K562 (cell line): Measurements from ENCODE around the gene CACNA1C. TPM values are rescaled to one million over a fixed set of nuclear protein-coding genes. Genes with fewer than 3 reads are reported as not detected.

Experiments
- ATAC-seq: fragments of 200-7000 bp; cut with Tn5 transposase; 3 replicates; pipeline ENCODE4 v1.9.1; 2020; ENCODE audit warnings: moderate library complexity
- BruUV-seq: library from RNA; stranded (reverse); fragments of 400-500 nt; replicated peaks from 2 replicates; lab custom pipeline; 2021; lab: Mats Ljungman, UMichigan
- CTCF ChIA-PET: fragments of 300-600 bp; formaldehyde crosslinking; extraction: SDS; loops from one replicate; lab custom pipeline; 2021; ENCODE audit warnings: low intra/inter-chr PET ratio; lab: Yijun Ruan, JAX
- POLR2A ChIA-PET: fragments of 300-600, 350-650 bp; sonication (Branson Sonifier 250); formaldehyde crosslinking; extraction: SDS; loops from one replicate; lab custom pipeline; 2021; ENCODE audit warnings: antibody characterized with exemption, inconsistent platforms; lab: Yijun Ruan, JAX
- DNase-seq, 4 experiments: peaks; one replicate each; pipeline versions ENCODE4 v3.0.0 to v3.0.0-alpha.2; 2011 to 2018; ENCODE audit warnings: low spot score in 3 of 4, mixed read lengths in 3 of 4; ENCODE audit errors: extremely low read depth in 1 of 4
- FAIRE-seq: peaks from 2 replicates; lab custom pipeline; 2011; peaks lifted over from hg19 to GRCh38; lab: Jason Lieb, UNC
- H2AFZ ChIP-seq: 2 replicates; pipeline ENCODE4 v1.6.0; 2011; ENCODE audit warnings: low read depth, low read length, control low read depth, inconsistent platforms
- H3K27ac ChIP-seq: fragments of 200-600 bp; 3 replicates; pipeline ENCODE4 v1.8.0; 2011; ENCODE audit warnings: low read depth, mild to moderate bottlenecking, control low read depth, inconsistent platforms, low read length, moderate library complexity, mixed read lengths; ENCODE audit errors: extremely low read depth
- H3K27me3 ChIP-seq, 2 experiments: fragments of 300-600 bp in 1 of 2; 2 replicates in 1 of 2; 3 replicates in 1 of 2; pipeline versions ENCODE4 v1.6.0 to v1.8.0; 2011; ENCODE audit warnings: inconsistent platforms in 2 of 2, low read length in 2 of 2, mild to moderate bottlenecking in 1 of 2, mixed read lengths in 1 of 2, moderate library complexity in 1 of 2; ENCODE audit not compliant: control insufficient read depth in 2 of 2, insufficient read depth in 2 of 2
- H3K36me3 ChIP-seq: fragments of 300-600 bp; 3 replicates; pipeline ENCODE4 v1.8.0; 2011; ENCODE audit warnings: mild to moderate bottlenecking, low read length, inconsistent platforms; ENCODE audit not compliant: control insufficient read depth, insufficient read depth
- H3K4me1 ChIP-seq, 2 experiments: fragments of 200-600 bp in 1 of 2; replicated peaks in 1 of 2; 2 replicates in 1 of 2; 3 replicates in 1 of 2; pipeline versions ENCODE4 v1.5.1 to v1.8.0; 2011; ENCODE audit warnings: inconsistent platforms in 2 of 2, low read length in 2 of 2, mild to moderate bottlenecking in 1 of 2, mixed read lengths in 1 of 2, moderate library complexity in 1 of 2; ENCODE audit not compliant: control insufficient read depth in 2 of 2, insufficient read depth in 2 of 2
- H3K4me2 ChIP-seq: 2 replicates; pipeline ENCODE4 v1.6.1; 2011; ENCODE audit warnings: low read length, control low read depth, inconsistent platforms, mixed read lengths; ENCODE audit not compliant: insufficient read depth
- H3K4me3 ChIP-seq: fragments of 200-600 bp; sonication (generic), shearing (Covaris generic); 2 replicates; pipeline ENCODE4 v1.5.1; 2016; ENCODE audit warnings: control low read depth, inconsistent platforms
- H3K79me2 ChIP-seq: fragments of 200-600 bp; 3 replicates; pipeline ENCODE4 v1.8.0; 2011; ENCODE audit warnings: low read length, inconsistent platforms; ENCODE audit not compliant: control insufficient read depth, insufficient read depth
- H3K9ac ChIP-seq, 2 experiments: 2 replicates each; pipeline versions ENCODE4 v1.6.0 to v1.6.1; 2011; ENCODE audit warnings: low read depth in 2 of 2, low read length in 2 of 2, control low read depth in 1 of 2, inconsistent platforms in 1 of 2, mild to moderate bottlenecking in 1 of 2, mixed read lengths in 1 of 2; ENCODE audit not compliant: insufficient read depth in 1 of 2
- H3K9me1 ChIP-seq: one replicate; pipeline ENCODE4 v1.6.0; 2011; ENCODE audit warnings: inconsistent platforms, mild to moderate bottlenecking, low read length, moderate library complexity; ENCODE audit not compliant: control insufficient read depth, insufficient read depth
- H3K9me3 ChIP-seq: replicated peaks from 2 replicates; pipeline ENCODE4 v1.5.1; 2011; ENCODE audit warnings: low read depth, low read length, inconsistent platforms; ENCODE audit not compliant: control insufficient read depth, insufficient read depth
- H4K20me1 ChIP-seq: replicated peaks from 2 replicates; pipeline ENCODE4 v1.6.1; 2011; ENCODE audit warnings: low read length, inconsistent platforms, mixed read lengths; ENCODE audit not compliant: control insufficient read depth, insufficient read depth
- CEBPB ChIP-seq: fragments of 450-650 bp; IDR thresholded peaks from 2 replicates; pipeline ENCODE4 v1.6.1; 2016; ENCODE audit warnings: missing genetic modification characterization, missing compliant biosample characterization
- KDM2B ChIP-seq: fragments of 250-450 bp; sonication (Bioruptor Pico); IDR thresholded peaks from 2 replicates; pipeline ENCODE4 v1.8.0; 2021; ENCODE audit warnings: mild to moderate bottlenecking, moderate library complexity
- PURB ChIP-seq: sonication (generic); formaldehyde crosslinking; IDR thresholded peaks from 2 replicates; pipeline ENCODE4 v1.9.0; 2021; ENCODE audit warnings: low read depth, mild to moderate bottlenecking, missing genetic modification reagents
- SMARCC2 ChIP-seq: fragments of 450-650 bp; IDR thresholded peaks from 2 replicates; pipeline ENCODE4 v1.6.1; 2017; ENCODE audit warnings: antibody characterized with exemption, moderate library complexity, mild to moderate bottlenecking, low read depth
- SNRNP70 ChIP-seq: fragments of 200-400 bp; formaldehyde crosslinking; optimal IDR thresholded peaks from 2 replicates; pipeline ENCODE3; 2017; ENCODE audit warnings: low read depth, low read length
- SPI1 ChIP-seq: IDR thresholded peaks from 2 replicates; pipeline ENCODE4 v1.6.1; 2011; ENCODE audit warnings: low read depth, low read length, control low read depth, borderline replicate concordance
- SRF ChIP-seq, 2 experiments: fragments of 250-450, 450-650 bp in 1 of 2; sonication (Bioruptor Pico) in 1 of 2; sonication (generic) in 1 of 2; formaldehyde crosslinking; IDR thresholded peaks; 2 replicates each; pipeline versions ENCODE4 v1.5.0 to v1.5.1; 2020 to 2022; ENCODE audit warnings: mild to moderate bottlenecking in 1 of 2, missing genetic modification reagents in 1 of 2
- ZC3H8 ChIP-seq: fragments of 450-650 bp; IDR thresholded peaks from 2 replicates; pipeline ENCODE4 v1.6.1; 2017
- ZNF592 ChIP-seq: fragments of 450-650 bp; IDR thresholded peaks from 2 replicates; pipeline ENCODE4 v1.6.1; 2017; ENCODE audit warnings: antibody characterized with exemption, mild to moderate bottlenecking
- ZNF785 ChIP-seq: fragments of 250-450 bp; sonication (Bioruptor Pico); IDR thresholded peaks from 2 replicates; pipeline ENCODE4 v1.4.0; 2020; ENCODE audit warnings: mild to moderate bottlenecking
- WGBS: fragments of 100-300 bp; shearing (Covaris generic); methylation state at CpG from one replicate; pipeline ENCODE4 v1.1.6; 2016; ENCODE audit warnings: low coverage, mixed read lengths; ENCODE audit not compliant: insufficient coverage; ENCODE audit errors: missing lambda C conversion rate; 5-methylcytosine and 5-hydroxymethylcytosine counted together
- in situ Hi-C: fragments of 300-500 bp; cut with MboI; formaldehyde crosslinking; loops from 4 replicates; pipeline ENCODE4 v1.15.0; 2018; ENCODE audit warnings: inconsistent platforms, mixed read lengths
- intact Hi-C: fragments of 100-400 bp; cut with micrococcal nuclease; formaldehyde crosslinking; loops from 2 replicates; pipeline ENCODE4 v1.14.2; 2022
- polyA plus RNA-seq, 8 experiments: library from polyadenylated mRNA; depleted of rRNA in 4 of 8; stranded (reverse) in 5 of 8; unstranded in 3 of 8; fragments of >200 nt; fragmentation: Nextera tagmentation in 2 of 8; fragmentation: Illumina TruSeq in 1 of 8; extraction: Ambion mirVana in 2 of 8; extraction: Trizol in 1 of 8; gene quantifications; 2 replicates each; pipeline versions ENCODE4 v1.2.1 to v1.2.3, GENCODE V29; 2011 to 2014; ENCODE audit warnings: inconsistent platforms in 1 of 8, missing spikeins in 1 of 8
- total RNA-seq, 7 experiments: library from RNA; depleted of rRNA in 6 of 7; stranded (reverse); fragments of >200 nt in 6 of 7; fragmentation: Illumina TruSeq in 2 of 7; extraction: Trizol in 2 of 7; gene quantifications; 2 replicates each; pipeline versions ENCODE4 v1.2.1 to v1.2.3, GENCODE V29; 2011 to 2021; ENCODE audit warnings: low replicate concordance in 1 of 7
- TF ChIP-seq, protein P1 (sequence below): fragments of 250-450 bp; sonication (Bioruptor Pico); IDR thresholded peaks from 2 replicates; pipeline ENCODE4 v1.9.0; 2021; ENCODE audit warnings: mild to moderate bottlenecking
- TF ChIP-seq, protein P2 (sequence below): fragments of 450-650 bp; IDR thresholded peaks from 2 replicates; pipeline ENCODE4 v1.6.1; 2016; ENCODE audit warnings: borderline replicate concordance
- TF ChIP-seq, protein P3 (sequence below): fragments of 450-650 bp; IDR thresholded peaks from 2 replicates; pipeline ENCODE4 v1.6.1; 2017; ENCODE audit warnings: antibody characterized with exemption
- TF ChIP-seq, protein P4 (sequence below): fragments of 450-650 bp; formaldehyde crosslinking; IDR thresholded peaks from 2 replicates; pipeline ENCODE4 v1.4.0; 2022; ENCODE audit warnings: missing genetic modification characterization

CACNA1C gene
- total and polyA plus RNA-seq, 9 of the 15 experiments (the other 6 are each of a cell fraction or from before 2014, with no cell fraction given), result not detected

DNA sequence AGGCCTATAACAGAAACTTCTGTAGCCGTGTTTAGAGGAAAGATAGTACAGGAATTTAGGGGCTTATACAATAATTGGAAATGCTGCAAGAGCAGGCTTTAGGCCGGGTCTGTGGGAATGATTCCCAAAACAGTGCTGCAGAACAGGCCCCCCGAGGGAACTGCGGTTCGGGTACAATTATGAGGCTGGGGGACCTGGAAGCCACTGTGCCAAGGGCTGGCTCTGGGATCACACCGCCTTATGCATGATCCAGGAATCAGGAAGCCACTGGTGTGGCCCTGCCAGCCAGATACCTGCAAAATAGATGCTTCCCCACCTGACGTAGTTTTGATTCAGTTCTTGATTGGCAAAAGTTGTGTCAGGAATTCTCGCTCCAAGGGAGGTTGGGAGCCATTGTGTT, 55.4 kb downstream of the CACNA1C start:
- 2% methylated on average over 8 of the region's 8 CpGs for WGBS
- Histone ChIP-seq H3K9ac (no peak overlapping the region), H3K36me3 (no peaks in the 10 kb centered on the region), H3K27me3 (peaks cover 0 to 10% of the 10 kb centered on the region in 2 experiments; a peak in 2 of 5 replicates), H3K4me2 (no peak overlapping the region), H3K79me2 (no peaks in the 10 kb centered on the region), H2AFZ (no peak overlapping the region), H3K27ac (no peak overlapping the region), H3K4me1 (no peaks in the 10 kb centered on the region), H3K9me1 (no peaks in the 10 kb centered on the region), H4K20me1 (0 out of 2 replicates have a peak, but pooled peaks cover 2% of the 10 kb centered on the region), H3K4me3 (no peak overlapping the region), H3K9me3 (no peaks in the 10 kb centered on the region)
- FAIRE-seq, result no peak
- CTCF ChIA-PET, result no interaction called here
- in situ Hi-C loops (no loop called here), intact Hi-C loops (no loop called here)
- ATAC-seq, result no peak
- POLR2A ChIA-PET, result no interaction called here
- DNase-seq, result no peak
- no TSS peak for BruUV-seq
- TF ChIP-seq SPI1, result no peak
- no peak for TF ChIP-seq ZNF785
- TF ChIP-seq, protein P1, sequence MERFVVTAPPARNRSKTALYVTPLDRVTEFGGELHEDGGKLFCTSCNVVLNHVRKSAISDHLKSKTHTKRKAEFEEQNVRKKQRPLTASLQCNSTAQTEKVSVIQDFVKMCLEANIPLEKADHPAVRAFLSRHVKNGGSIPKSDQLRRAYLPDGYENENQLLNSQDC (CRISPR knock-in tag), result no peak
- TF ChIP-seq SNRNP70, result no peak
- TF ChIP-seq ZC3H8, result no peak
- no peak for TF ChIP-seq ZNF592
- TF ChIP-seq KDM2B (CRISPR knock-in tag), result no peak
- TF ChIP-seq PURB (CRISPR knock-in tag), result no peak
- TF ChIP-seq, protein P2, sequence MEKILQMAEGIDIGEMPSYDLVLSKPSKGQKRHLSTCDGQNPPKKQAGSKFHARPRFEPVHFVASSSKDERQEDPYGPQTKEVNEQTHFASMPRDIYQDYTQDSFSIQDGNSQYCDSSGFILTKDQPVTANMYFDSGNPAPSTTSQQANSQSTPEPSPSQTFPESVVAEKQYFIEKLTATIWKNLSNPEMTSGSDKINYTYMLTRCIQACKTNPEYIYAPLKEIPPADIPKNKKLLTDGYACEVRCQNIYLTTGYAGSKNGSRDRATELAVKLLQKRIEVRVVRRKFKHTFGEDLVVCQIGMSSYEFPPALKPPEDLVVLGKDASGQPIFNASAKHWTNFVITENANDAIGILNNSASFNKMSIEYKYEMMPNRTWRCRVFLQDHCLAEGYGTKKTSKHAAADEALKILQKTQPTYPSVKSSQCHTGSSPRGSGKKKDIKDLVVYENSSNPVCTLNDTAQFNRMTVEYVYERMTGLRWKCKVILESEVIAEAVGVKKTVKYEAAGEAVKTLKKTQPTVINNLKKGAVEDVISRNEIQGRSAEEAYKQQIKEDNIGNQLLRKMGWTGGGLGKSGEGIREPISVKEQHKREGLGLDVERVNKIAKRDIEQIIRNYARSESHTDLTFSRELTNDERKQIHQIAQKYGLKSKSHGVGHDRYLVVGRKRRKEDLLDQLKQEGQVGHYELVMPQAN, result no peak
- TF ChIP-seq SRF (CRISPR knock-in tag; IDR thresholded peaks at IDR 0.05), result no peak
- TF ChIP-seq CEBPB (tag), result no peak
- TF ChIP-seq, protein P3, sequence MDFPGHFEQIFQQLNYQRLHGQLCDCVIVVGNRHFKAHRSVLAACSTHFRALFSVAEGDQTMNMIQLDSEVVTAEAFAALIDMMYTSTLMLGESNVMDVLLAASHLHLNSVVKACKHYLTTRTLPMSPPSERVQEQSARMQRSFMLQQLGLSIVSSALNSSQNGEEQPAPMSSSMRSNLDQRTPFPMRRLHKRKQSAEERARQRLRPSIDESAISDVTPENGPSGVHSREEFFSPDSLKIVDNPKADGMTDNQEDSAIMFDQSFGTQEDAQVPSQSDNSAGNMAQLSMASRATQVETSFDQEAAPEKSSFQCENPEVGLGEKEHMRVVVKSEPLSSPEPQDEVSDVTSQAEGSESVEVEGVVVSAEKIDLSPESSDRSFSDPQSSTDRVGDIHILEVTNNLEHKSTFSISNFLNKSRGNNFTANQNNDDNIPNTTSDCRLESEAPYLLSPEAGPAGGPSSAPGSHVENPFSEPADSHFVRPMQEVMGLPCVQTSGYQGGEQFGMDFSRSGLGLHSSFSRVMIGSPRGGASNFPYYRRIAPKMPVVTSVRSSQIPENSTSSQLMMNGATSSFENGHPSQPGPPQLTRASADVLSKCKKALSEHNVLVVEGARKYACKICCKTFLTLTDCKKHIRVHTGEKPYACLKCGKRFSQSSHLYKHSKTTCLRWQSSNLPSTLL, result no peak
- no peak for TF ChIP-seq SMARCC2
- TF ChIP-seq, protein P4, sequence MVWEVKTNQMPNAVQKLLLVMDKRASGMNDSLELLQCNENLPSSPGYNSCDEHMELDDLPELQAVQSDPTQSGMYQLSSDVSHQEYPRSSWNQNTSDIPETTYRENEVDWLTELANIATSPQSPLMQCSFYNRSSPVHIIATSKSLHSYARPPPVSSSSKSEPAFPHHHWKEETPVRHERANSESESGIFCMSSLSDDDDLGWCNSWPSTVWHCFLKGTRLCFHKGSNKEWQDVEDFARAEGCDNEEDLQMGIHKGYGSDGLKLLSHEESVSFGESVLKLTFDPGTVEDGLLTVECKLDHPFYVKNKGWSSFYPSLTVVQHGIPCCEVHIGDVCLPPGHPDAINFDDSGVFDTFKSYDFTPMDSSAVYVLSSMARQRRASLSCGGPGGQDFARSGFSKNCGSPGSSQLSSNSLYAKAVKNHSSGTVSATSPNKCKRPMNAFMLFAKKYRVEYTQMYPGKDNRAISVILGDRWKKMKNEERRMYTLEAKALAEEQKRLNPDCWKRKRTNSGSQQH, result no peak
